ENCODE measurements around the gene OR6C74.

Gene OR6C74

DNA sequence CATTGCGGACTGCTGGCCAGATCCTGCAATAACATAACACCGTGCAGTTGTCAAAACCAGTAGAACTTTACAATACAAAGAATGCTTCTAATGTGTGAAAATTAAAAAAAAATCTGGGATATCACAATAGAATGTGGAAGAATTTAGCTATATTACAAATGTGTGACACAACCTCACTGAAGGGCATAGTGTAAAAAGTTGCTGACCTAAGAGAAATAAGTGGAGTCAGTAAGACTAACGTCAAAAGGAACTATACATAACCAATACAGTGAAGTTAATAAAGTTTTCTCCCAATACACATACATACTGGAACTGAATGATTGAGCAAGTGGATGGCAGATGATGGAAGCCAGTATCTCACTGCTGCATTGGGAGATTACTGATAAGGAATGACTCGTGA lies 12.4 kb downstream of the OR6C74 start:
- H3K4me3 ChIP-seq, result no peak overlapping the region
- no peak for DNase-seq (ENCODE audit: low spot score)
- no peak overlapping the region for H3K27ac ChIP-seq
- TF ChIP-seq, protein P1, sequence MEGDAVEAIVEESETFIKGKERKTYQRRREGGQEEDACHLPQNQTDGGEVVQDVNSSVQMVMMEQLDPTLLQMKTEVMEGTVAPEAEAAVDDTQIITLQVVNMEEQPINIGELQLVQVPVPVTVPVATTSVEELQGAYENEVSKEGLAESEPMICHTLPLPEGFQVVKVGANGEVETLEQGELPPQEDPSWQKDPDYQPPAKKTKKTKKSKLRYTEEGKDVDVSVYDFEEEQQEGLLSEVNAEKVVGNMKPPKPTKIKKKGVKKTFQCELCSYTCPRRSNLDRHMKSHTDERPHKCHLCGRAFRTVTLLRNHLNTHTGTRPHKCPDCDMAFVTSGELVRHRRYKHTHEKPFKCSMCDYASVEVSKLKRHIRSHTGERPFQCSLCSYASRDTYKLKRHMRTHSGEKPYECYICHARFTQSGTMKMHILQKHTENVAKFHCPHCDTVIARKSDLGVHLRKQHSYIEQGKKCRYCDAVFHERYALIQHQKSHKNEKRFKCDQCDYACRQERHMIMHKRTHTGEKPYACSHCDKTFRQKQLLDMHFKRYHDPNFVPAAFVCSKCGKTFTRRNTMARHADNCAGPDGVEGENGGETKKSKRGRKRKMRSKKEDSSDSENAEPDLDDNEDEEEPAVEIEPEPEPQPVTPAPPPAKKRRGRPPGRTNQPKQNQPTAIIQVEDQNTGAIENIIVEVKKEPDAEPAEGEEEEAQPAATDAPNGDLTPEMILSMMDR (IDR thresholded peaks at IDR 0.05), result no peak

DNA sequence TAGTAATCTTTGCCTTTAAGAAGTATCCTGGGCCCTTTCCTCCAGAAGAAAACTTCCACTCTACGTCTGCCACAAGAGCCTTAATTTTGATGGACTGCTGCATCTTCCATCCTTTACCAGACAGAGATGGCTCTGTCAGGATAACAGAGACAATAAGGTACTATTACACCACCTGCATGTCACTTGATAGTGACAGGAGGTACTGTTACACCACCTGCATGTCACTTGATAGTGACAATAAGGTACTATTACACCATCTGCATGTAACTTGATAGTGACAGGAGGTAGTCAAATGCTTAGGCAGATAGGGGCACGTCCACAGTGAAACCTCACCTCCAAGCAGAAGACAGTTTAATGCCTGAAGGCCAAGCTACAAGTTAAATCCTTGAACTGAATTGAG lies 13.9 kb downstream of the OR6C74 start:
- no peak for DNase-seq (ENCODE audit: low spot score)
- no peak overlapping the region for H3K4me3 ChIP-seq
- no peak overlapping the region for H3K27ac ChIP-seq
- TF ChIP-seq, protein P1 (IDR thresholded peaks at IDR 0.05), result no peak

DNA sequence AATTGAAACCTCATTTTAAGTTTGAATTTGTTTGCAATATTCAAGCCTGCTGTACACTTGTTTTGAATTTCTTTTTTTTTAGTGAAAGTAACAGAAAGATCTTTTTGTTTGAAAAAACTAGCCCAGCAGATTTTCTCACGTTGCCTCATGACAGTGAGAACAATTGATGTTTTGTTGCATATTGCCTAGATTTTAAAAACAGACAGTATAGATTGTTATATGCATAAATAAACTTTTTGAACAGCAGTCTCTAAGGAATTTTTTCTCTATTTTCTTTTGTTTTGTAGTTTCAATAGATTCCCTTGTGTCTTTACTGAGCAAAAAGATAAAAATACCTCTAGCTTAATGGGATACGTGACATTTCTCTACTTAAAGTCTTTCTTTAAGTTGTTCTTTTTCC lies 36.6 kb downstream of the OR6C74 start:
- DNase-seq (ENCODE audit: low spot score), result no peak
- Histone ChIP-seq H3K27ac (no peak overlapping the region), H3K4me3 (no peak overlapping the region)
- TF ChIP-seq, protein P1 (IDR thresholded peaks at IDR 0.05), result no peak

DNA sequence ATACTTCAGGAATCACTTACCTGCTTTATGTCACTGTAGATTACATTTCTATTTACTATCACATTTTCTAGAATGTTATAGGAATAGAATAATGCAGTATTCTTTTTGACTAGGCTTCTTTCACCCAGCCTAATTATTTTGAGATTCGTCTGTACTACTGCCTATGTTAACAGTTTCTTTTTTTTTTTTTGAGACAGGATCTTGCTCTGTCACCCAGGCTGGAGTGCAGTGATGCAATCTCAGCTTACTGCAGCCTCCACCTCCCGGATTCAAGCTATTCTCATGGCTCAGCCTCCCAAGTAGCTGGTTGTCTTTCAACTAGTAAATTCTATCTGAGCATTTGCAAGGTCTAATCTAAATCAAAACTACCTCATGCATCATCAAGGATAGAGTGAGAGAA lies 45.6 kb downstream of the OR6C74 start:
- DNase-seq (ENCODE audit: low spot score), result no peak
- no peak overlapping the region for H3K27ac ChIP-seq
- TF ChIP-seq, protein P1 (IDR thresholded peaks at IDR 0.05), result no peak
- no peak overlapping the region for H3K4me3 ChIP-seq
